ENCODE measurements around the gene NOC2L.
"Not testable (repeated sequence)": the region's sequence is repeated elsewhere in the genome, so short reads cannot be mapped to it uniquely, and the experiment has no call there.

The NOC2L gene

GRCh38 chr1:980602-981395 is 21.7 kb upstream of the NOC2L start:
- no peaks in the 10 kb centered on the region for H3K36me3 ChIP-seq (ENCODE audit: control insufficient read depth in 2 of 2, insufficient read depth in 2 of 2, low read length in 2 of 2)
- H3K4me3 ChIP-seq (ENCODE audit: low read length in 2 of 2) = no peak overlapping the region
- no peaks in the 10 kb centered on the region for H3K9me3 ChIP-seq (ENCODE audit: control insufficient read depth in 2 of 2, low read length in 2 of 2)
- H3K27ac ChIP-seq (ENCODE audit: low read length) = no peak overlapping the region
- peaks cover 6% of the 10 kb centered on the region for H3K4me1 ChIP-seq (ENCODE audit: control insufficient read depth, insufficient read depth, low read length)
- peaks cover 2 to 16% of the 10 kb centered on the region in 2 donors for H3K27me3 ChIP-seq (ENCODE audit: control insufficient read depth in 1 of 2, insufficient read depth in 2 of 2, low read length in 2 of 2)
- no peak overlapping the region for H3K9ac ChIP-seq (ENCODE audit: low read length in 2 of 2)

GRCh38 chr1:980137-980571 is 21.1 kb upstream of the NOC2L start:
- Histone ChIP-seq H3K9me3 (ENCODE audit: control insufficient read depth in 2 of 2, low read length in 2 of 2) (no peaks in the 10 kb centered on the region), H3K4me3 (ENCODE audit: low read length in 2 of 2) (no peak overlapping the region), H3K36me3 (ENCODE audit: control insufficient read depth in 2 of 2, insufficient read depth in 2 of 2, low read length in 2 of 2) (no peaks in the 10 kb centered on the region), H3K9ac (ENCODE audit: low read length in 2 of 2) (no peak overlapping the region), H3K27ac (ENCODE audit: low read length) (no peak overlapping the region), H3K27me3 (ENCODE audit: control insufficient read depth in 1 of 2, insufficient read depth in 2 of 2, low read length in 2 of 2) (peaks cover 2 to 21% of the 10 kb centered on the region in 2 donors), H3K4me1 (ENCODE audit: control insufficient read depth, insufficient read depth, low read length) (peaks cover 12% of the 10 kb centered on the region)

DNA sequence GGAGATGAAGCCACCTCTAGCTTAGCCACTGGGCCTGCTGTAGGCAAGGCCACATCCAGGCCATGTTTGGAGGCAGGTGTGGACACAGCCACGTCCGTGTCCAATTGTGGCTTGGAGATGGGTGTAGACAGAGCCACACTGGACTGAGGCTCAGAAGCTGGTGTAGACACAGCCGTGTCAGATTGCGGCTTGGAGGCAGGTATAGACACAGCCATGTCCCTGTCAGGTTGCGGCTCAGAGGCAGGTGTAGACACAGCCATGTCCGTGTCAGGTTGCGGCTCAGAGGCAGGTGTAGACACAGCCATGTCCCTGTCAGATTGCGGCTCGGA is 20.7 kb upstream of the NOC2L start:
- Histone ChIP-seq H3K9ac (ENCODE audit: low read length in 2 of 2) (no peak overlapping the region), H3K4me3 (ENCODE audit: low read length in 2 of 2) (no peak overlapping the region), H3K36me3 (ENCODE audit: control insufficient read depth in 2 of 2, insufficient read depth in 2 of 2, low read length in 2 of 2) (no peaks in the 10 kb centered on the region), H3K27ac (ENCODE audit: low read length) (no peak overlapping the region), H3K9me3 (ENCODE audit: control insufficient read depth in 2 of 2, low read length in 2 of 2) (no peaks in the 10 kb centered on the region), H3K4me1 (ENCODE audit: control insufficient read depth, insufficient read depth, low read length) (peaks cover 12% of the 10 kb centered on the region), H3K27me3 (ENCODE audit: control insufficient read depth in 1 of 2, insufficient read depth in 2 of 2, low read length in 2 of 2) (peaks cover 2 to 22% of the 10 kb centered on the region in 2 donors)

GRCh38 chr1:978835-979743 is 20.0 kb upstream of the NOC2L start:
- Histone ChIP-seq H3K27me3 (ENCODE audit: control insufficient read depth in 1 of 2, insufficient read depth in 2 of 2, low read length in 2 of 2) (peaks cover 2 to 28% of the 10 kb centered on the region in 2 donors), H3K9ac (ENCODE audit: low read length in 2 of 2) (no peak overlapping the region), H3K9me3 (ENCODE audit: control insufficient read depth in 2 of 2, low read length in 2 of 2) (no peaks in the 10 kb centered on the region), H3K36me3 (ENCODE audit: control insufficient read depth in 2 of 2, insufficient read depth in 2 of 2, low read length in 2 of 2) (no peaks in the 10 kb centered on the region), H3K4me3 (ENCODE audit: low read length in 2 of 2) (no peak overlapping the region), H3K27ac (ENCODE audit: low read length) (no peak overlapping the region), H3K4me1 (ENCODE audit: control insufficient read depth, insufficient read depth, low read length) (peaks cover 12% of the 10 kb centered on the region)

- Histone ChIP-seq H3K9ac (ENCODE audit: low read length in 2 of 2) (no peak overlapping the region), H3K27me3 (ENCODE audit: control insufficient read depth in 1 of 2, insufficient read depth in 2 of 2, low read length in 2 of 2) (peaks cover 4 to 31% of the 10 kb centered on the region in 2 donors), H3K4me1 (ENCODE audit: control insufficient read depth, insufficient read depth, low read length) (peaks cover 12% of the 10 kb centered on the region), H3K9me3 (ENCODE audit: control insufficient read depth in 2 of 2, low read length in 2 of 2) (no peaks in the 10 kb centered on the region), H3K27ac (ENCODE audit: low read length) (no peak overlapping the region), H3K4me3 (ENCODE audit: low read length in 2 of 2) (no peak overlapping the region), H3K36me3 (ENCODE audit: control insufficient read depth in 2 of 2, insufficient read depth in 2 of 2, low read length in 2 of 2) (no peaks in the 10 kb centered on the region)
These were observed 19.2 kb upstream of the NOC2L start for GRCh38 chr1:978069-978834.

DNA sequence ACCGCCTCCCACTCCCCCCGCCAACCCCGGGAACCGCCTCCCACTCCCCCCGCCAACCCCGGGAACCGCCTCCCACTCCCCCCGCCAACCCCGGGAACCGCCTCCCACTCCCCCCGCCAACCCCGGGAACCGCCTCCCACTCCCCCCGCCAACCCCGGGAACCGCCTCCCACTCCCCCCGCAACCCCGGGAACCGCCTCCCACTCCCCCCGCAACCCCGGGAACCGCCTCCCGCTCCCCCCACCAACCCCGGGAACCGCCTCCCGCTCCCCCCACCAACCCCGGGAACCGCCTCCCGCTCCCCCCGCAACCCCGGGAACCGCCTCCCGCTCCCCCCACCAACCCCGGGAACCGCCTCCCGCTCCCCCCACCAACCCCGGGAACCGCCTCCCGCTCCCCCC is 17.7 kb upstream of the NOC2L start:
- not testable (repeated sequence) for H3K4me3 ChIP-seq (ENCODE audit: low read length in 2 of 2); H3K27ac ChIP-seq (ENCODE audit: low read length); H3K9ac ChIP-seq (ENCODE audit: low read length in 2 of 2); H3K36me3 ChIP-seq (ENCODE audit: control insufficient read depth in 2 of 2, insufficient read depth in 2 of 2, low read length in 2 of 2); H3K9me3 ChIP-seq (ENCODE audit: control insufficient read depth in 2 of 2, low read length in 2 of 2)
- Histone ChIP-seq H3K4me1 (ENCODE audit: control insufficient read depth, insufficient read depth, low read length) (peaks cover 12% of the 10 kb centered on the region), H3K27me3 (ENCODE audit: control insufficient read depth in 1 of 2, insufficient read depth in 2 of 2, low read length in 2 of 2) (peaks cover 10 to 40% of the 10 kb centered on the region in 2 donors)

DNA sequence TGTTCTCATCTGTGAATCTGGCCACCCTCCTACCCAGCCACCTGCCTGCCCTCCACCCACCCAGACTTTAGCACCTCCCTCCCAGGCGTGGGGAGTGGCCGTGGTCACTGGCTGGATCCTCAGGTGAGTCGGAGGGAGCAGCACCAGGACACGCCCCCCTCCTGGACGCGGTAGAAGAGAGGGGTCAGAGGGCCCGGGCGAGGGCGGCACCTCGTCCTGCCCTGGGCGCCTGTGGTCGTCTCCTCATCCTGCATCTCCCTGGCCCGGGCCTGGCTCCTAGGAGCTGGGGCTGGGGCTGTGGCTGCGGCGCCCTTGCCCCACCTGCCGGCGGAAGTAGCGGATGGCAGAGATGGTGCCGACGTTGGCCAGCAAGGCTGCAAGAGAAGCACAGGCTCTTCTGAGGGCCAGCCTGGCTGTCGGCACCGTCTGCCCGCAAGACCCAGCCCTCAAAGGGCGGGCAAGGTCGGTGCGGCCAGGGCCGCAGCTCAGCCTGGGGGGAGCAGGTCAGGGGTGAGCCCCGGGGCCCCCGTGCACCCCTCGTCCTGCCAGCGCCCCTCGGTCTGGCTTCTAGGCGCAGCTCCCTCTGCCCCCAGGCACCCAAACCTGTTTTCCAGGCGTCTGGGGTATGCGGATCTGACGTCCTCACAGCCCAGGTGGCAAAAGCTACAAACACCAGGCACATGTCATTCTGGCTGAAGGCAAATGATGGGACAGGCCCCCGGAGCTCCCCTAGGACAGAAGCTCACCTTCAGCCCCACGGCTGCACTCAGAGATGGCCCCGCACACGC is 17.0 kb upstream of the NOC2L start:
- H3K9ac ChIP-seq (ENCODE audit: low read length in 2 of 2) = peak overlapping the region in 1 of 2 donors; percentile 60
- H3K36me3 ChIP-seq (ENCODE audit: control insufficient read depth in 2 of 2, insufficient read depth in 2 of 2, low read length in 2 of 2) = no peaks in the 10 kb centered on the region
- peaks cover 12 to 46% of the 10 kb centered on the region in 2 donors for H3K27me3 ChIP-seq (ENCODE audit: control insufficient read depth in 1 of 2, insufficient read depth in 2 of 2, low read length in 2 of 2)
- peak overlapping the region; percentile 69 for H3K27ac ChIP-seq (ENCODE audit: low read length)
- no peaks in the 10 kb centered on the region for H3K9me3 ChIP-seq (ENCODE audit: control insufficient read depth in 2 of 2, low read length in 2 of 2)
- H3K4me1 ChIP-seq (ENCODE audit: control insufficient read depth, insufficient read depth, low read length) = peaks cover 12% of the 10 kb centered on the region
- H3K4me3 ChIP-seq (ENCODE audit: low read length in 2 of 2) = peak overlapping the region; percentile 31 to 77

DNA sequence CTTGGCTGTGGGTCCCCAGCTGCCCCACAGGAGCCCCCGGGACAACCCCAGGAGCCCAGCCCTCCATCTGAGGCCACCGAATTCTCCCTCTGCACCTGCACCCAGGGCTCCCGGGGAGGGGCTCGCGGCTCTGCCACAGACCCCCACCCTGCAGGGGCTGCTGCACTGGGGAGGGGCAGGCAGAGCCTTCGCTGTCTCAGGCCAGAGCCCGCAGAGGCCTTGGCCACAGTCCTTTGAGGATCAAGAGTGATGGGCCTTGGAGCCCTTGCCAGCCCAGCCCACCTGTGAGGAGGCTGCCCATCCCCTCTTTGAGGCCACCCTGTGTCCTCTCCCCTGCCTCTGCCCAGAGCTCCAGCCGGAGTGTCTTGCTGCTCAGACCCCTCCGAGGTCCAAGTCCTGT is 16.3 kb upstream of the NOC2L start:
- no peak overlapping the region for H3K9ac ChIP-seq (ENCODE audit: low read length in 2 of 2)
- H3K27ac ChIP-seq (ENCODE audit: low read length) = no peak overlapping the region
- H3K27me3 ChIP-seq (ENCODE audit: control insufficient read depth in 1 of 2, insufficient read depth in 2 of 2, low read length in 2 of 2) = peaks cover 16 to 52% of the 10 kb centered on the region in 2 donors
- H3K4me1 ChIP-seq (ENCODE audit: control insufficient read depth, insufficient read depth, low read length) = peaks cover 12% of the 10 kb centered on the region
- H3K4me3 ChIP-seq (ENCODE audit: low read length in 2 of 2) = peak overlapping the region in 1 of 2 donors; percentile 77
- no peaks in the 10 kb centered on the region for H3K9me3 ChIP-seq (ENCODE audit: control insufficient read depth in 2 of 2, low read length in 2 of 2)
- no peaks in the 10 kb centered on the region for H3K36me3 ChIP-seq (ENCODE audit: control insufficient read depth in 2 of 2, insufficient read depth in 2 of 2, low read length in 2 of 2)

GRCh38 chr1:974687-975328 is 15.8 kb upstream of the NOC2L start:
- Histone ChIP-seq H3K9ac (ENCODE audit: low read length in 2 of 2) (no peak overlapping the region), H3K9me3 (ENCODE audit: control insufficient read depth in 2 of 2, low read length in 2 of 2) (no peaks in the 10 kb centered on the region), H3K27ac (ENCODE audit: low read length) (no peak overlapping the region), H3K4me3 (ENCODE audit: low read length in 2 of 2) (no peak overlapping the region), H3K36me3 (ENCODE audit: control insufficient read depth in 2 of 2, insufficient read depth in 2 of 2, low read length in 2 of 2) (no peaks in the 10 kb centered on the region), H3K4me1 (ENCODE audit: control insufficient read depth, insufficient read depth, low read length) (peaks cover 12% of the 10 kb centered on the region), H3K27me3 (ENCODE audit: control insufficient read depth in 1 of 2, insufficient read depth in 2 of 2, low read length in 2 of 2) (peaks cover 20 to 57% of the 10 kb centered on the region in 2 donors)
